ENCODE measurements around the gene LRP1B.

DNA sequence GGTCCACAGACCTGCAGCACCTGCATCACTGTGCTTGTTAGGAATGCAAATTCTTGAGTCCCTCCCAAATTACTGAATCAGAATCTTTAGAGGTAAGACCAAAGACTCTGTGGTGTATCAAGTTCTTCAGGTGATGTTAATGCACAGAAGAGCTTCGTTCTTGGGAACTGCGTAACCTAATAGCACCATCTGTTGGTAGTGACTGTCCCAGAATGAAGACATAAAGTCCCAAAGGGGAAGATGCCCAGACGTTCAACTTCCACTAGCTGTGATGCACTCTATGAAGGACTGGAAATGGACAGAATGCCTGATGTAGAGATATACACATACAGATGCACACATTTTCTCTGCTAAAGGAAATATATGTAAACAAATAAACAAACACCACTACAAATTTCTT is 576.0 kb downstream of the LRP1B start:
- TF ChIP-seq, protein P1, sequence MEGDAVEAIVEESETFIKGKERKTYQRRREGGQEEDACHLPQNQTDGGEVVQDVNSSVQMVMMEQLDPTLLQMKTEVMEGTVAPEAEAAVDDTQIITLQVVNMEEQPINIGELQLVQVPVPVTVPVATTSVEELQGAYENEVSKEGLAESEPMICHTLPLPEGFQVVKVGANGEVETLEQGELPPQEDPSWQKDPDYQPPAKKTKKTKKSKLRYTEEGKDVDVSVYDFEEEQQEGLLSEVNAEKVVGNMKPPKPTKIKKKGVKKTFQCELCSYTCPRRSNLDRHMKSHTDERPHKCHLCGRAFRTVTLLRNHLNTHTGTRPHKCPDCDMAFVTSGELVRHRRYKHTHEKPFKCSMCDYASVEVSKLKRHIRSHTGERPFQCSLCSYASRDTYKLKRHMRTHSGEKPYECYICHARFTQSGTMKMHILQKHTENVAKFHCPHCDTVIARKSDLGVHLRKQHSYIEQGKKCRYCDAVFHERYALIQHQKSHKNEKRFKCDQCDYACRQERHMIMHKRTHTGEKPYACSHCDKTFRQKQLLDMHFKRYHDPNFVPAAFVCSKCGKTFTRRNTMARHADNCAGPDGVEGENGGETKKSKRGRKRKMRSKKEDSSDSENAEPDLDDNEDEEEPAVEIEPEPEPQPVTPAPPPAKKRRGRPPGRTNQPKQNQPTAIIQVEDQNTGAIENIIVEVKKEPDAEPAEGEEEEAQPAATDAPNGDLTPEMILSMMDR (IDR thresholded peaks at IDR 0.05) = peak in 1 of 3 experiments; percentile 23
- no peak for TF ChIP-seq POLR2A (IDR thresholded peaks at IDR 0.05; ENCODE audit: low read depth)

Measured in esophagus muscularis mucosa (tissue), 3 donors.